ENCODE results near the gene ASCL5. TPM values are rescaled to one million over a fixed set of nuclear protein-coding genes. Genes with fewer than 3 reads are reported as not detected.

Gene ASCL5
- total RNA-seq, 6 experiments from 2014 or later: not detected

- TF ChIP-seq CTCF (IDR thresholded peaks at IDR 0.05): no peak
- DNase-seq: no peak
- H3K9me3 Mint-ChIP-seq: no peaks in the 10 kb centered on the region
- H3K4me3 Mint-ChIP-seq: no peak overlapping the region
- no peaks in the 10 kb centered on the region for H3K36me3 Mint-ChIP-seq (ENCODE audit: low read depth)
- no peaks in the 10 kb centered on the region for H3K4me1 Mint-ChIP-seq (ENCODE audit: low read depth)
- peaks cover 44% of the 10 kb centered on the region for H3K27me3 Mint-ChIP-seq (ENCODE audit: insufficient read depth)
- no peak overlapping the region for H3K27ac Mint-ChIP-seq
Measured at GRCh38 chr1:201110616-201111015, 16.4 kb downstream of the ASCL5 start.

- Mint-ChIP-seq H3K27ac (no peak overlapping the region), H3K36me3 (ENCODE audit: low read depth) (no peaks in the 10 kb centered on the region), H3K4me3 (no peak overlapping the region), H3K4me1 (ENCODE audit: low read depth) (no peaks in the 10 kb centered on the region), H3K27me3 (ENCODE audit: insufficient read depth) (peaks cover 48% of the 10 kb centered on the region), H3K9me3 (no peaks in the 10 kb centered on the region)
- DNase-seq: no peak
- TF ChIP-seq CTCF (IDR thresholded peaks at IDR 0.05): no peak
Measured at GRCh38 chr1:201110138-201110537, 16.8 kb downstream of the ASCL5 start.

GRCh38 chr1:201109651-201110050 is 17.3 kb downstream of the ASCL5 start:
- DNase-seq: no peak

GRCh38 chr1:201108614-201109013 is 18.4 kb downstream of the ASCL5 start:
- TF ChIP-seq CTCF (IDR thresholded peaks at IDR 0.05): no peak
- no peak overlapping the region for H3K27ac Mint-ChIP-seq
- H3K9me3 Mint-ChIP-seq: no peaks in the 10 kb centered on the region
- H3K27me3 Mint-ChIP-seq (ENCODE audit: insufficient read depth): peaks cover 45% of the 10 kb centered on the region
- no peaks in the 10 kb centered on the region for H3K36me3 Mint-ChIP-seq (ENCODE audit: low read depth)
- no peaks in the 10 kb centered on the region for H3K4me1 Mint-ChIP-seq (ENCODE audit: low read depth)
- no peak overlapping the region for H3K4me3 Mint-ChIP-seq
- no peak for DNase-seq

More at GRCh38 chr1:201109651-201110050, 17.3 kb downstream of the ASCL5 start:
- Mint-ChIP-seq H3K36me3 (ENCODE audit: low read depth) (no peaks in the 10 kb centered on the region), H3K4me1 (ENCODE audit: low read depth) (no peaks in the 10 kb centered on the region), H3K27me3 (ENCODE audit: insufficient read depth) (peaks cover 49% of the 10 kb centered on the region), H3K4me3 (no peak overlapping the region), H3K9me3 (no peaks in the 10 kb centered on the region), H3K27ac (no peak overlapping the region)
- no peak for TF ChIP-seq CTCF (IDR thresholded peaks at IDR 0.05)

- no peak for TF ChIP-seq CTCF (IDR thresholded peaks at IDR 0.05)
- Mint-ChIP-seq H3K4me3 (no peak overlapping the region), H3K4me1 (ENCODE audit: low read depth) (no peaks in the 10 kb centered on the region), H3K36me3 (ENCODE audit: low read depth) (no peaks in the 10 kb centered on the region), H3K9me3 (no peaks in the 10 kb centered on the region), H3K27ac (no peak overlapping the region), H3K27me3 (ENCODE audit: insufficient read depth) (peaks cover 58% of the 10 kb centered on the region)
- DNase-seq: no peak
Measured at GRCh38 chr1:201105688-201106087, 21.3 kb downstream of the ASCL5 start.

- no peaks in the 10 kb centered on the region for H3K9me3 Mint-ChIP-seq
- peaks cover 58% of the 10 kb centered on the region for H3K27me3 Mint-ChIP-seq (ENCODE audit: insufficient read depth)
- H3K27ac Mint-ChIP-seq: no peak overlapping the region
- TF ChIP-seq CTCF (IDR thresholded peaks at IDR 0.05): no peak
- H3K4me1 Mint-ChIP-seq (ENCODE audit: low read depth): no peaks in the 10 kb centered on the region
- H3K4me3 Mint-ChIP-seq: no peak overlapping the region
- H3K36me3 Mint-ChIP-seq (ENCODE audit: low read depth): no peaks in the 10 kb centered on the region
- DNase-seq: no peak
Measured at GRCh38 chr1:201104141-201104540, 22.8 kb downstream of the ASCL5 start.

Data from HFFc6 (cell line).